GM19240 (cell line): ENCODE results near the gene SYCE1L.

Source experiments
- DNase-seq: peaks from one replicate; pipeline ENCODE4 v3.0.0; 2011; ENCODE audit warnings: low spot score; ENCODE audit not compliant: insufficient read length

Gene SYCE1L

GRCh38 chr16:77250400-77250799 is 51.2 kb downstream of the SYCE1L start:
- DNase-seq: no peak
